ENCODE measurements around the gene ROGDI.

The ROGDI gene

DNA sequence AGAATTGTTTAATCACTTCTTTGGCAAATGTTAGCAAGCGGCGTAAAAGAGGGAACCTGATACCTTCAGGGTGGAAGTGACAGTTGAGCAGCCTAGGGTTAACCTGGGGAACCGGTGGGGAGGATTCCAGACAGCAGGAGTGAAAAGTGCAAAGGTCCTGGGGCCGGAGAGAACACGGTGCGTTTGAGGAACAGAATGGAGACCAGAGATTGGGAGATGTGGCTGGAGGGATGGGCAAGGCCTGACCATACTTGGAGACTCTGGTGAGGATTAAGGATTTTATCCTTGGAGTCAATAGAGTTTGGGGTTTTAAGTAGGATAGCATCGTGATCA is 33.2 kb downstream of the ROGDI start:
- DNase-seq (ENCODE audit: low read depth, low spot score), result no peak
- no peak overlapping the region for H3K27ac ChIP-seq

- DNase-seq (ENCODE audit: low read depth, low spot score), result peak; percentile 68
- peak overlapping the region; percentile 91 for H3K27ac ChIP-seq
Observed at GRCh38 chr16:4768549-4769305, 33.7 kb downstream of the ROGDI start.

DNA sequence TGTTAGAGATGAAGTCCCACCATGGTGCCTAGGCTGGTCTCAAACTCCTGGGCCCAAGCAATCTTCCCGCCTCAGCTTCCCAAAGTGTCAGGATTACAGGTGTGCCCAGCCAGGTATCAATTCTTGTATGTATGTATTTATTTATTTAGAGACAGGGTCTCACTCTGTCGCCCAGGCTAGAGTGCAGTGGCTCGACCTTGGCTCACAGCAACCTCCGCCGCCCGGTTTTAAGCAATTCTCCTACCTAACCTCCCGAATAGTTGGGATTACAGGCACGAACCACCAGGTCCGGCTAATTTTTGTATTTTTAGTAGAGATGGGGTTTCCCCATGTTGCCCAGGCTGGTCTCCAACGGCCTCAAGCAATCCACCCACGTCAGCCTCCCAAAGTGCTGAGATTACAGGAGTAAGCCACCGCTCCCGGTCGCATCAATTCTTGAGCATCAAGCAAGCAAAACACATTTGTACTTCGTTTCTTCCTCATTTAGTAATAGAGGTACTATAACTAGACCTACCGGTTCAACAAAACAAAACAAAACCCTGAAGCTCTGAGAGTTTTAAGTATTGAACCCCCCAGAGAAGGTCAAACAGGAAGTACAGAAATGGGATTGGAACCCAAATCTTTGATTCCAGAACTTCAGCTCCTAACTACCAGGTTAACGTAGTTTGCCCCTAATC is 34.4 kb downstream of the ROGDI start:
- peak overlapping the region; percentile 91 for H3K27ac ChIP-seq
- DNase-seq (ENCODE audit: low read depth, low spot score), result no peak

DNA sequence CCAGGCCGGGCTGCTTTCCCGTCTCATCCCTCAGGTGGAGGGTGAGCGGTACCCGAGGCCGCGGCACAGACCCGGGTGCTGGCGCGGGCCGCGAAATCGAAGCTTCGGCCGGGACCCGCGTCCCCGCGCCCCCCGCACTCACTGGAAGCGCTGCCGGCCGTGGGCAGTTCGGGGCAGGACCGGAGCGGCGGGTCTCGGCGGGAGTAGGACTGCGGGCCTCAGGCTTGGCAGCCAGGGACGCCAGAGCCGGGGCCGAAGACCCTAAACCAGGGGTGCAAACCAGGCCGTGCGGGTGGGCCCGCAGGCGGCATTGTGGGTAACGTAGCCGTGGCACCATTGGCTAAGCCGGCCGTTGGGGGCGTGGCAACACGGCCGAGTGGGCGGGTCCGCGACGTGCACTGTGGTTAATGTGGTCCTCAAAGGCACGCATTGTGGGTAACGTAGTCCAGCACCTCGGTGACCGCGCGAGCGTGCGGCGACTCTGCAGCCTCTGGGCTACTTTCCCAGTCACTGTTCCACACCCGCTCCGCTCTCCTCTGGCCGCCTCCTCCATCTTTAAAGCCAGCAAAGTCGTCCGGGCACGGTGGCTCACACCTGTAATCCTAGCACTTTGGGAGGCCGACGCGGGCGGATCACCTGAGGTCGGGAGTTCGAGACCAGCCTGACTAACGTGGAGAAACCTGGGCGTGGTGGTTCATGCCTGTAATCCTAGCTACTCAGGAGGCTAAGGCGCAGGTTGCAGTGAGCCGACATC is 35.4 kb downstream of the ROGDI start, which contains the start of gene ZNF500:
TSS of gene ZNF500 (minus strand) at position 288 of the 754 bp plus-strand sequence. CDS start 1,184 bp downstream, outside the sequence.
- H3K27ac ChIP-seq, result peak within 1 kb of the TSS; percentile 91
- peak; percentile 75 for DNase-seq (ENCODE audit: low read depth, low spot score)

- DNase-seq (ENCODE audit: low read depth, low spot score), result no peak
- peak overlapping the region; percentile 91 for H3K27ac ChIP-seq
Observed at GRCh38 chr16:4765511-4766474, 36.6 kb downstream of the ROGDI start.

GRCh38 chr16:4763791-4764190 is 38.6 kb downstream of the ROGDI start:
- no peak for DNase-seq (ENCODE audit: low read depth, low spot score)
- no peak overlapping the region for H3K27ac ChIP-seq

DNA sequence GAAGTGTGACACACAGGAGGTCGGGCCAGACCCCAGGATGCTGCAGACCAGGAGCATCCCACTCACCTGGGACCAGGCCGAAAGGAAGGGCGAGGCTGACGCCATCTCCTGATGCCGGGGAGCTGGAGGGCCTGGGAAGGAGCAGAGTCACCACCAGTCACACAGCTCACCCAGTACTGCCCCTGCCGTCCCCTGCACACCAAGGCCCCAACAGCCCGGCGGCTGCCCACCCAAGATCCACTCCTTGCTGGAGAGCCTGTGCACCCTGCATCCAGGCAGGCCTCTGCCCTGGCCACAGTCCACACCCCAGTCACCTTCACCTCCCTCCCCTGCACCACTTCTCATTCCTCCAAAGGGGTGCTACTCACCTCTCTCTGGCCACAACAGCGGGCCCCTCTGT is 40.2 kb downstream of the ROGDI start:
- DNase-seq (ENCODE audit: low read depth, low spot score), result no peak
- no peak overlapping the region for H3K27ac ChIP-seq

DNA sequence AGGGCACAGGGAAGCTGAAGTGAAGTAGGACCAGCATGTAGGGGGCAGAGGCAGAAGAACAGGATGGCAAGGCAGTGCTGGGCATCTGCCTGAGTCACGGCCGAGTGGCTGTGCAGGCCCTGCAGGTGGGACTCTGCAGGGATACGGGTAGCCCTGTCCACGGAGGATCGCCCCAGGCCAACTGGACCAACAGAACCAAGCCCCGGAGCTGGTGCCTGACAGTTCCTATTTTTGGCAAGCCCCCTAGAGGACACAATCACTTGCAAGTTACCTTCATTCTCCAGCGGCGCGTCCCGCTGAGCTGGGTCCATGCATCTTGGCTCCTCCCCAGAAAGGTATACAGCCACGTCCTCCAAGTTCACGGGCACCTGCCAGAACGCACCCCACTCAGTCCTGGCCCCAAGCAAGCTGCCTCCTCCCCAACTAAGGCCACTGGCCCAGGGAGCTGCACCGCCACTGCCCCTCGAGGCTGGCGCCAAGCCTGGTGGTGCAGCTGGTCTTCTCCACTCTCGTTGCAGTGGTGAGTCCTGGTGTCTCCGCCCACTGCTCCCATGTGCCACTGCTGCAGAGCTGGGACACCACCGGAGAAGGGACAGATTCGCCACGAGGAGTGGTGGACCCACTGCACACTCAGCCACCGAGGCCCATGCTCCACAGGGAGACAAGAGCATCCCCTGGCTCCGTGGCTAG is 42.1 kb downstream of the ROGDI start:
- DNase-seq (ENCODE audit: low read depth, low spot score), result no peak
- no peak overlapping the region for H3K27ac ChIP-seq

DNA sequence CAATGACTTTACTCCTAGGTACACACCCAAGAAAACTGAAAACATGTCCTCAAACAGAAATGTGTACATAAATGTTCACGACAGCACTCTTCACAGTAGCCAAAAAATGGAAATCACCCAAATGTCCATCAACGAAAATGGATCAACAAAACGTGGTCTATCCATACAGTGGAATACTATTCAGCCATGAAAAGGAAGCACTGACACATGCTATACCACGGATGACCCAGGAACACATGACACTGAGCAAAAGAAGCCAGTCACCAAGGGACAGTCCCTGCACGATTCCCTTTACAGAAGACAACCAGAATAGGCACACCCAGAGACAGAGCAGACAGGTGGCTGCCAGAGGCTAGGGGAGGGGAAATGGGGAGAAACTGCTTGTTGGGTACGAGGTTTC is 46.7 kb downstream of the ROGDI start:
- H3K27ac ChIP-seq, result no peak overlapping the region
- DNase-seq (ENCODE audit: low read depth, low spot score), result no peak

DNA sequence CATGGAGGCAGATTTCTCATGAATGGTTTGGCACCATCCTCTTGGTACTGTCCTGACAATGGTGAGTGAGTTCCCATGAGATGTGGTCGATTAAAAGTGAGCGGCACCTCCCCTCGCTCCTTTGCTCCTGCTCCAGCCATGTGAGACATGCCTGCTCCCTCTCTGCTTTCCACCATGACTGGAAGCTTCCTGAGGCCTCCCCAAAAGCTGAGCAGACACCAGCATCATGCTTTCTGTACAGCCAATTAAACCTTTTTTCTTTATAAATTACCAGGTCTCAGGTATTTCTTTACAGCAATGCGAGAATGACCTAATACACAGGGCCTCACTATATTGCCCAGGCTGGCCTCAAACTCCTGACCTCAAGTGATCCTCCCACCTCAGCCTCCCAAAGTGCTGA is 47.6 kb downstream of the ROGDI start:
- no peak for DNase-seq (ENCODE audit: low read depth, low spot score)
- H3K27ac ChIP-seq, result no peak overlapping the region

GRCh38 chr16:4753227-4753626 is 49.2 kb downstream of the ROGDI start:
- DNase-seq (ENCODE audit: low read depth, low spot score), result no peak

DNA sequence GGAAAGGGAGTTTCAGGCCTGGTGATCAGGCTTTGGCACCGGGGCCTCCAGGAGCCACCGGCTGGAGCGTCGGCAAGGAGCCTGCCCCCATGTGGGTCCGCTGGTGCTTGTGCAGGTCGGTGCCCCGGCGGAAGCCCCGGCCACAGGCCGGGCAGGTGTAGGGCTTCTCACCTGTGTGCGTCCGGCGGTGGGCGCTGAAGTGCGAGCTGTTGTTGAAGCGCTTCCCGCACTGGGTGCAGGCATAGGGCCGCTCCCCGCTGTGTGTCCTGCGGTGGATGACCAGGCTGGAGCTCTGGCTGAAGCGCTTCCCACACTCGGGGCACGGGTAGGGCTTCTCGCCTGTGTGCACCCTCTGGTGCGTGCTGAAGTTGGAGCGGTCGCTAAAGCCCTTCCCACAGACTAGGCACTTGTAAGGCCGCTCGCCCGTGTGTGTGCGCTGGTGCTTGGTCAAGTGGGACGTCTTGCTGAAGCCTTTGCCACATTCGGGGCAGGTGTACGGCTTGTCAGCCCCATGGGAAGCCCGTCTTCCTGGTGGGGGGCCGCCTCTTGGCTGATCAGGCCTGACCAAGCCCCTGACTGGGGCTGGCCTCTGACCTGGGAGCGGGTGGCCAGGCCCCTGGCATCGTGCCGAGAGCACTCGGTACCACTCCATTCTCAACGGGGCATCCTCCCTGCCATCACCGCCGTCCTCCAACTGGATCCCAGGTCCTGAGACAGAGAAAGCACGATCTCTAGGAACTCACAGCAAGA is 49.9 kb downstream of the ROGDI start:
- no peak overlapping the region for H3K27ac ChIP-seq
- no peak for DNase-seq (ENCODE audit: low read depth, low spot score)

More at GRCh38 chr16:4753227-4753626, 49.2 kb downstream of the ROGDI start:
- H3K27ac ChIP-seq, result no peak overlapping the region

- no peak overlapping the region for H3K27ac ChIP-seq
- no peak for DNase-seq (ENCODE audit: low read depth, low spot score)
Observed at GRCh38 chr16:4750896-4751295, 51.5 kb downstream of the ROGDI start.

GRCh38 chr16:4749700-4750257 is 52.7 kb downstream of the ROGDI start:
- no peak overlapping the region for H3K27ac ChIP-seq
- DNase-seq (ENCODE audit: low read depth, low spot score), result no peak

- no peak for DNase-seq (ENCODE audit: low read depth, low spot score)
- no peak overlapping the region for H3K27ac ChIP-seq
Observed at GRCh38 chr16:4748682-4749411, 53.6 kb downstream of the ROGDI start.

GRCh38 chr16:4747906-4748681 is 54.3 kb downstream of the ROGDI start:
- no peak overlapping the region for H3K27ac ChIP-seq
- no peak for DNase-seq (ENCODE audit: low read depth, low spot score)

DNA sequence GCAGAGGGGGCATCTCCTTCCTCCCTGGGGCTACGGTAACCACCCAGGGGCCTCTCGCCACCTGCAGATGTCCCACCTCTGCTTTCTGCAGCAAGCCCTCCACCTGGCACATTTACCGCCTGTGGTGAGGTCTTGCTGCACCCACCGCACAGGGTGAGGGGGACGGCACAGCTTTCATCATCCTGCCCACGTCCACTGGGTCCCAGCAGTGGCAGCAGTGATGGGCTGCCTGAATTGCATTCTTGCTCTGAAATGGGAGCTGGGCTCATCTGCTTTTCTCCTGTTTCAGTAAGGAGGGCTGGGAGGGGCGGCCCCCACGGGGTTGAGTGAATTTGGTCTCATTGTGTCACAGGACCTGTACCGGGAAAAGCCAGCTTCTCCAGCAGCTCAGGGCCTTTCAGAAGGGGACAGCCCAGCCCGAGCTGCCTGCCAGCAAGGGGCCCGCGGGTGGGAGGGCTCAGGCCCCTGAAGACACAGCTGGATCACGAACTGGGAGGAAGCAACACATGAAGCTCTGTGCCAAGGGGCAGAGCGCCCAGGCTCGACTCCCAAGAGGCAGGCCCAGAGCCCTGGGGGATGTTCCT is 55.4 kb downstream of the ROGDI start:
- no peak for DNase-seq (ENCODE audit: low read depth, low spot score)
- H3K27ac ChIP-seq, result no peak overlapping the region
